Measurements from ENCODE around the gene MICAL3.

Gene MICAL3

GRCh38 chr22:17891481-17892167 lies 132.7 kb downstream of the MICAL3 start:
- no peaks in the 10 kb centered on the region for H3K36me3 ChIP-seq (ENCODE audit: control insufficient read depth, insufficient read depth, low read length)
- peak overlapping the region; percentile 25 for H3K4me2 ChIP-seq (ENCODE audit: low read length)
- no peak overlapping the region for H3K9ac ChIP-seq
- peaks cover 26% of the 10 kb centered on the region for H3K4me1 ChIP-seq
- H3K9me3 ChIP-seq (ENCODE audit: control insufficient read depth, low read length): no peaks in the 10 kb centered on the region
- H3K79me2 ChIP-seq: peaks cover 4% of the 10 kb centered on the region
- TF ChIP-seq CTCF (IDR thresholded peaks at IDR 0.05): peak; percentile 29
- no peak overlapping the region for H3K4me3 ChIP-seq (ENCODE audit: low read depth, low read length)
- no peaks in the 10 kb centered on the region for H3K27me3 ChIP-seq (ENCODE audit: control insufficient read depth, insufficient read depth, low read length)
- H3K27ac ChIP-seq: peak overlapping the region; percentile 75
- H2AFZ ChIP-seq: no peak overlapping the region

- no peak overlapping the region for H3K4me3 ChIP-seq (ENCODE audit: low read depth, low read length)
- no peaks in the 10 kb centered on the region for H3K36me3 ChIP-seq (ENCODE audit: control insufficient read depth, insufficient read depth, low read length)
Measured at GRCh38 chr22:17890892-17891291, 133.5 kb downstream of the MICAL3 start.

GRCh38 chr22:17890245-17890671 lies 134.1 kb downstream of the MICAL3 start:
- no peak overlapping the region for H2AFZ ChIP-seq
- peaks cover 19% of the 10 kb centered on the region for H3K4me1 ChIP-seq
- H3K4me2 ChIP-seq (ENCODE audit: low read length): peak overlapping the region; percentile 52
- no peak for TF ChIP-seq CTCF (IDR thresholded peaks at IDR 0.05)
- H3K9me3 ChIP-seq (ENCODE audit: control insufficient read depth, low read length): no peaks in the 10 kb centered on the region
- H3K9ac ChIP-seq: no peak overlapping the region
- H3K79me2 ChIP-seq: peaks cover 4% of the 10 kb centered on the region
- peak overlapping the region; percentile 75 for H3K27ac ChIP-seq
- H3K36me3 ChIP-seq (ENCODE audit: control insufficient read depth, insufficient read depth, low read length): no peaks in the 10 kb centered on the region
- H3K27me3 ChIP-seq (ENCODE audit: control insufficient read depth, insufficient read depth, low read length): no peaks in the 10 kb centered on the region
- H3K4me3 ChIP-seq (ENCODE audit: low read depth, low read length): no peak overlapping the region

More at GRCh38 chr22:17890892-17891291, 133.5 kb downstream of the MICAL3 start:
- peak overlapping the region; percentile 52 for H3K4me2 ChIP-seq (ENCODE audit: low read length)
- H3K27me3 ChIP-seq (ENCODE audit: control insufficient read depth, insufficient read depth, low read length): no peaks in the 10 kb centered on the region
- peaks cover 23% of the 10 kb centered on the region for H3K4me1 ChIP-seq
- no peaks in the 10 kb centered on the region for H3K9me3 ChIP-seq (ENCODE audit: control insufficient read depth, low read length)
- peaks cover 4% of the 10 kb centered on the region for H3K79me2 ChIP-seq
- H3K9ac ChIP-seq: no peak overlapping the region
- H2AFZ ChIP-seq: no peak overlapping the region
- peak overlapping the region; percentile 75 for H3K27ac ChIP-seq
- TF ChIP-seq CTCF (IDR thresholded peaks at IDR 0.05): no peak

- no peaks in the 10 kb centered on the region for H3K36me3 ChIP-seq (ENCODE audit: control insufficient read depth, insufficient read depth, low read length)
- peaks cover 4% of the 10 kb centered on the region for H3K79me2 ChIP-seq
- peak overlapping the region; percentile 20 for H3K4me2 ChIP-seq (ENCODE audit: low read length)
- no peak overlapping the region for H2AFZ ChIP-seq
- no peak overlapping the region for H3K27ac ChIP-seq
- TF ChIP-seq CTCF (IDR thresholded peaks at IDR 0.05): no peak
- no peak overlapping the region for H3K4me3 ChIP-seq (ENCODE audit: low read depth, low read length)
- H3K9me3 ChIP-seq (ENCODE audit: control insufficient read depth, low read length): no peaks in the 10 kb centered on the region
- H3K27me3 ChIP-seq (ENCODE audit: control insufficient read depth, insufficient read depth, low read length): no peaks in the 10 kb centered on the region
- peaks cover 20% of the 10 kb centered on the region for H3K4me1 ChIP-seq
- H3K9ac ChIP-seq: no peak overlapping the region
Measured at GRCh38 chr22:17888855-17889254, 135.5 kb downstream of the MICAL3 start.

- TF ChIP-seq CTCF (IDR thresholded peaks at IDR 0.05): no peak
- H3K4me2 ChIP-seq (ENCODE audit: low read length): no peak overlapping the region
- no peak overlapping the region for H2AFZ ChIP-seq
- H3K27ac ChIP-seq: no peak overlapping the region
- peaks cover 4% of the 10 kb centered on the region for H3K79me2 ChIP-seq
- H3K36me3 ChIP-seq (ENCODE audit: control insufficient read depth, insufficient read depth, low read length): no peaks in the 10 kb centered on the region
- no peak overlapping the region for H3K9ac ChIP-seq
- no peaks in the 10 kb centered on the region for H3K27me3 ChIP-seq (ENCODE audit: control insufficient read depth, insufficient read depth, low read length)
- peaks cover 22% of the 10 kb centered on the region for H3K4me1 ChIP-seq
- no peak overlapping the region for H3K4me3 ChIP-seq (ENCODE audit: low read depth, low read length)
- no peaks in the 10 kb centered on the region for H3K9me3 ChIP-seq (ENCODE audit: control insufficient read depth, low read length)
Measured at GRCh38 chr22:17888439-17888838, 135.9 kb downstream of the MICAL3 start.
